MV-4-11 (cell line): ENCODE data around the gene ADD1.

Source experiments
- DNase-seq: peaks from one replicate; lab custom pipeline; 2025; lab: John Stamatoyannopoulos, UW

Gene ADD1

GRCh38 chr4:2963966-2964471 lies 120.4 kb downstream of the ADD1 start:
- no peak for DNase-seq

GRCh38 chr4:2964706-2965258 lies 121.1 kb downstream of the ADD1 start:
- DNase-seq = no peak

GRCh38 chr4:2965262-2965661 lies 121.6 kb downstream of the ADD1 start:
- no peak for DNase-seq

- DNase-seq = no peak
These were observed 124.7 kb downstream of the ADD1 start for GRCh38 chr4:2968381-2968780.

GRCh38 chr4:2971275-2971674 lies 127.6 kb downstream of the ADD1 start:
- DNase-seq = no peak

GRCh38 chr4:2977211-2978088 lies 133.8 kb downstream of the ADD1 start:
- DNase-seq = no peak
